Stimulated activated CD8-positive, alpha-beta memory T cell treated with anti-CD3 and anti-CD28 coated beads, Interleukin-12 subunit alpha, Interleukin-12 subunit beta, amount 100 ng/mL, for 24 hours (primary cell): ENCODE measurements around the gene OR10H5.
"Not testable (repeated sequence)": the region's sequence is repeated elsewhere in the genome, so short reads cannot be mapped to it uniquely, and the experiment has no call there.

ENCODE experiments used
- DNase-seq: peaks from one replicate; pipeline ENCODE4 v3.0.0-alpha.2; 2020; ENCODE audit errors: extremely low read depth

OR10H5 gene

GRCh38 chr19:15811476-15811875 is 24.0 kb downstream of the OR10H5 start:
- DNase-seq: no peak

GRCh38 chr19:15812060-15812722 is 24.7 kb downstream of the OR10H5 start:
- no peak for DNase-seq

GRCh38 chr19:15813916-15814315 is 26.5 kb downstream of the OR10H5 start:
- no peak for DNase-seq

- no peak for DNase-seq
Observed at GRCh38 chr19:15815306-15815705, 27.8 kb downstream of the OR10H5 start, which contains the start of gene OR10H1. Gene OR10H1, minus strand, starts transcription at chr19:15815664. Its CDS starts 7,627 bp downstream, at chr19:15808037.

GRCh38 chr19:15820646-15821045 is 33.2 kb downstream of the OR10H5 start:
- no peak for DNase-seq

- DNase-seq: no peak
Observed at GRCh38 chr19:15825753-15826152, 38.3 kb downstream of the OR10H5 start.

- no peak for DNase-seq
Observed at GRCh38 chr19:15828121-15828610, 40.7 kb downstream of the OR10H5 start.

GRCh38 chr19:15828611-15829305 is 41.3 kb downstream of the OR10H5 start:
- not testable (repeated sequence) for DNase-seq

- no peak for DNase-seq
Observed at GRCh38 chr19:15829306-15829698, 41.8 kb downstream of the OR10H5 start.

- DNase-seq: no peak
Observed at GRCh38 chr19:15829786-15830185, 42.3 kb downstream of the OR10H5 start.

GRCh38 chr19:15831626-15832025 is 44.2 kb downstream of the OR10H5 start:
- no peak for DNase-seq

- DNase-seq: not testable (repeated sequence)
Observed at GRCh38 chr19:15834232-15834631, 46.8 kb downstream of the OR10H5 start.

- not testable (repeated sequence) for DNase-seq
Observed at GRCh38 chr19:15835565-15836329, 48.3 kb downstream of the OR10H5 start.

- DNase-seq: peak; percentile 91
Observed at GRCh38 chr19:15836330-15837220, 49.1 kb downstream of the OR10H5 start.

- no peak for DNase-seq
Observed at GRCh38 chr19:15837221-15837731, 49.8 kb downstream of the OR10H5 start.

GRCh38 chr19:15838351-15838750 is 50.9 kb downstream of the OR10H5 start:
- DNase-seq: no peak

GRCh38 chr19:15839888-15840287 is 52.4 kb downstream of the OR10H5 start:
- DNase-seq: not testable (repeated sequence)

GRCh38 chr19:15840833-15841232 is 53.4 kb downstream of the OR10H5 start:
- no peak for DNase-seq

GRCh38 chr19:15841875-15842569 is 54.6 kb downstream of the OR10H5 start:
- no peak for DNase-seq

GRCh38 chr19:15843203-15843893 is 55.9 kb downstream of the OR10H5 start:
- DNase-seq: no peak
